HS-27A (cell line): ENCODE measurements around the gene ZSWIM1.

ENCODE experiments used
- DNase-seq: peaks from one replicate; pipeline ENCODE4 v3.0.0-alpha.2; 2012; ENCODE audit warnings: low read depth, missing footprints

The ZSWIM1 gene

DNA sequence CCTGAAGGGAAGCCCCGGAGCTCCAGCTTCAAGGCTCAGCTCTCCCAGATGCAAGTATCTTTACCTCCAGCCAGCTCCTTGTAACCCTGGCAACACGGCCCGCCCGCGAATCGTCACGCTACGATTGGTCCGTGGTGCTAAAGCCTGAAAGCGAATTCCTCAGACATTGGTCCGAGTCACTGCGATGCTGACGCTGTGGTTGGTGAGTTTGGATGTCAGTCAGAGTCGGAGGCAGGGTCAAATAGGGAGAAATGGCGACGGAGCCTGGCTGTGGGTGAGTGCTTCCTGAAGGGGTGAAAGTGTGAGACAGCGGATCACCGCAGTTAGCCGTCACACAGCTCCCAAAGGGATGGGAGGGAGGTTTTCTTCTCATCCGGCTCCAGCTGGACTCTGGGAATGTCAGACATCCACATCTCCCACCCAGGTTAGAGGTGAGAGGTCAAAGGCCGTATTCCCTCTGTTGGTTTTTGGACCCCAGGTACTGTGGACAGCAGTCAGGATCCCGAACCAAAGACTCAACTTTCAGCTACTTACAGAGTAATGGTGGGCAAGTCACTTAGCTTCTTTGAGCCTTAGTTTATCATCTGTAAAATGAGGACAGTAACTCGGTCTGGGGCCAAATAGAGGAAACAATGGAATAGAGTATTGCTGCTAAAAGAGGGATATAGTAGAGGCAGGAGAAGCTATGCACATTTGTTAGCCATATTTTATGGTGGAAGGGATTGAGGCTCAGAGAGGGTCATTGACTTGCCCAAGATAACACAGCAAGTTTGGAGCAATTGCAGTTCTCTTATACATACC lies at the start of gene ZSWIM1:
TSS of gene ZSWIM1 (plus strand) at position 240 of the 801 bp plus-strand sequence. CDS start 1,366 bp downstream, outside the sequence.
- peak; percentile 98 for DNase-seq

DNA sequence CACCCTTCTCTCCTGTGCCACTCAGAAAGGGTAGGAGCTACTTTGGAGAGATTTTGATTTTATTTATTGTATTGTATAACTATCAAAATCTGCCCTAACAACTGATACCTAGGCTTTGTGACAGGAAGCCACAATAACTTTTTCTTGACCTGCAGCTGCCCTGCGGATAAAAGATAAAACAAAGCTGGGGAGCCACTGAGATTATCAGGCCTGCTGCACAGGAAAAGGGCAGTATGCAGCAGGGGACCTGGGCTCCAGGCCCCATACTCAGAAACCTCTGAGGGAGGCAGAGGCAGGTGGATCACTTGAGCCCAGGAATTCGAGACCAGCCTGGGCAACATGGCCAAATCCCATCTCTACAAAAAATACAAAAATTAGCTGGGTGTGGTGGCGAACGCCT lies 48.4 kb upstream of the ZSWIM1 start:
- DNase-seq, result no peak

DNA sequence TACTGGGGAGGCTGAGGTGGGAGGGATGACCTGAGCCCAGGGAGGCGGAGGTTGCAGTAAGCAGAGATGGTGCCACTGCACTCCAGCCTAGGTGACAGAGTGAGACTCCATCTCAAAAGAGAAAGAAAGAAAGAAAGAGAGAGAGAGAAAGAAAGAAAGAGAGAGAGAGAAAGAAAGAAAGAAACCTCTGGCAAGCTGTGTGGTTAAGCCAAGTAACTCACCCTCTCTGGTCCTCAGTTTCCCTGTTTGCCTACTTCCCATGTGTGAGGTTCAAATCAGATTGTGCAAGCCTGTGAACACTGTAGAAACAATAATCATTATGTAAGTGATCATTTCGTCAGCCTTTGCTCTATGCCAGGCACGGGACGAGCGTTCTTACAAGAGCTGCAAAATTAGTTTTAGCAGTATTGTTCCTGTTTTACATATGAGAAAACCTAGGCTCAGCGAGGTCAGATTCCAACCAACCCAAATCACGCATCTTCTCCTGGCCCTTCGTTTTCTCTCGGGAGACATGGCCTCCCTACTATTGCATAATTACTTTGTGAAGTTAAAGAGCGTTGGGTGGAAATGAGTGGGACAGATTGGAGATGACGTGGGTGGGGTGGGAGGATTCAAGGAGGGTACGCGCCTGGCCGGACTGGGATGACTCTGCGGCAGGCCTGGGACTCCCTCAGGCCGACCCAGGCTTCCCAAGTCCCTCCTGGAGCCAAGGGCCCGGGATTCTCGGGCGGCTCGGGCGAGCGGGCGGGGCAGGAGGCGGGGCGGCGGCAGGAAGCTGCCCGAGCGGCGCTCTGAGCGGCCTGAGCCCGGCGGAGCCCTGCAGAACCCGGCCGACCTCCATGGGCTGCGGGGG lies 47.8 kb upstream of the ZSWIM1 start, which contains the start of gene SNX21:
TSS of gene SNX21 (plus strand) at position 770 of the 853 bp plus-strand sequence. CDS start 121 bp downstream, outside the sequence.
- DNase-seq, result peak; percentile 70

- DNase-seq, result peak; percentile 47
Observed at GRCh38 chr20:45833883-45834796, 46.9 kb upstream of the ZSWIM1 start.

- no peak for DNase-seq
Observed at GRCh38 chr20:45834797-45835161, 46.2 kb upstream of the ZSWIM1 start.

GRCh38 chr20:45835329-45835765 lies 45.7 kb upstream of the ZSWIM1 start:
- no peak for DNase-seq

DNA sequence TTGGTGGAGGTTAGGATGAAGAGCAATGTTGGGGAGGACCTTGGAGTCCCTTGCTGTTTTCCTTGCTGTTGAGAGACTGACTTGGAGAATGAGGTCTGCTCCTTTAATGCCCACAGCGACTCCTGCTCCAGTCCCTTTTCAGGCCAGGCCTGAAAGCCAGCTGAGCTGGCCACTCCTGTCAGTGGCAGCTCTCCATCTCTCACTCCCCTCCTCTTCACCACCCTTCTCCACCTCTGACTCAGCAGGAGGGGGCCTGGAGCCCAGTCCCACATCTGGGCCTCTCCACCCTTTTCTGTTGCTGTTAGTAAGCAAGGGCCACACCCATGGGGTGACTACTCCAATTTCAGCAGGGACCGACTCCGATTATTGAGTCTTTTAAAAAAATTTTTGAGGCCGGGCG lies 45.2 kb upstream of the ZSWIM1 start:
- DNase-seq, result peak; percentile 79

DNA sequence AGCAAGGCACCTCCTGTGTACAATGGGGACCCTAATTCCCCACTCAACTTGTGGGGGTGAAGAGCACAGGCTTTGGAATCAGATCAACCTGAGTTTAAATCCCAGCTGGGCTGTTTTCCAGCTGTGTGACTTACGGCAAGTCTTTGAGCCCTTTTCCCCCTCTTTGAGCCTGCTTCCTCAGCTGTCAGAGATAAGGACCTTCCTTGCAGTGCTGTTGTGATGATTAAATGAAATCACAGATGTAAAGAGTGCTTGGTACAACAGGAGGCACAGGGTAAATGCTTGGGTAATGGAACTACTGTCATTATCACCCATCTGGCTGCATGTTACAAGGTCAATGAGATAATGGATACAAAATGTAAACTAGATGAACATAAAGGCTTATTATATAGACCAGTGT lies 44.2 kb upstream of the ZSWIM1 start:
- no peak for DNase-seq

DNA sequence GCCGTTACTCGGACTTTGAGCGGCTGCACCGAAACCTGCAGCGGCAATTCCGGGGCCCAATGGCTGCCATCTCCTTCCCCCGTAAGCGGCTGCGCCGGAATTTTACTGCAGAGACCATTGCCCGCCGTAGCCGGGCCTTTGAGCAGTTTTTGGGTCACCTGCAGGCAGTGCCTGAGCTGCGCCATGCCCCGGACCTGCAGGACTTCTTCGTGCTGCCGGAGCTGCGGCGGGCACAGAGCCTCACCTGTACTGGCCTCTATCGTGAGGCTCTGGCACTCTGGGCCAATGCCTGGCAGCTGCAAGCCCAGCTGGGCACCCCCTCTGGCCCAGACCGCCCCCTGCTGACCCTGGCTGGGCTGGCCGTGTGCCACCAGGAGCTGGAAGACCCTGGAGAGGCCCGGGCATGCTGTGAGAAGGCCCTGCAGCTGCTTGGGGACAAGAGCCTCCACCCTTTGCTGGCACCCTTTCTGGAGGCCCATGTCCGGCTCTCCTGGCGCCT lies 40.3 kb upstream of the ZSWIM1 start:
- DNase-seq, result no peak

DNA sequence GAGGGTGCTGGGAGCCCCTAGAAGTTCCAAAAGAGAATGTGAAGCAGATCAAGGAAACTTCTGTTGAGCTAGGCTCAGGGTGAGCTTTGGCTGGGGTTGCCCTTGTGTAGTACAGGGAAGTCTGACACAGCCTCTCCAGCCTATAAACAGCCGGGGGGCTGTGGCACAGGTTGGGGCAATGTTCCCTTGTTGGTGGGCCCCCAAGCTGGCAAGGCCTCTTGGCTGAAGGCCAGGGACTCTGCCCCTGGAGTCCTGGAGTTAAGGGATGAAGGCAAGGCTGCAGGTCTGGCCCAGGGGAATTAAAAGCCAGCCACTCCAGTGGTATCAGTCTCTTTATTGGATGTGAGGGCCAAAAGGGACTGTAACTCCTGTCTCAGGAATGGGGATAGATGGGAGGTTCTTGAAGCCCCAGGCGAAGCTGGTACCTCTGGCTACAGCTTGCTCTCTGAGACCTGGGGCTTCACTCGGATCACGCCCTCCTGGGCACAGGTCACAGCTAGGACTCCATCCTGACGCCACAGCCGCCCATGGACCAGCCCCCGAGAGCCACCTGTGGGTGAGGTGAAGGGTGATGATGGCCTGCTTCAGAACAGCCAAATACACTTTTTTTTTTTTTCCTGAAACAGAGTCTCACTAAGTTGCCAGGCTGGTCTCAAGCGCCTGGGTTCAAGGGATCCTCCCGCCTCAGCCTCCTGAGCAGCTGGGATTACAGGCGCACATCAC lies 39.5 kb upstream of the ZSWIM1 start:
- no peak for DNase-seq

- no peak for DNase-seq
Observed at GRCh38 chr20:45842169-45842812, 38.7 kb upstream of the ZSWIM1 start.

DNA sequence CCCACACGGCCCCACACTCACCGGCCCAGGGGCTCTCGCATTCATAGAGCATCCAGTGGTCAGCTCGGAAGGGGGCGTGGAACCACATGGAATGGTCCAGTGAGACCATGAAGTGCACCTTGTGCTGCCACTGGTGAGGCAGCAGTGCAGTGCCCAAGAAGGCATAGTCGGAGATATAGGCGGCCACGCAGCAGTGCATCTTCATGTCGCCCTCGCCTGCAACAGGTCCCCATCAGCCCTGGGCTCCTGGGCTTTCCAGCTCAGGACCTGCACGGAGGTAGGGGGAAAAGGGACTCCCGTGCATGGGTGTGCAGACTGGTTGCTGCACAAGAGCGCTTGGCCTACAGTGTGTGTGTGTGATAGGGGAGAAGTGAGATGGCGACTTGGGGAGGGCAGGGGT lies 37.5 kb upstream of the ZSWIM1 start:
- DNase-seq, result no peak

- no peak for DNase-seq
Observed at GRCh38 chr20:45845452-45845851, 35.6 kb upstream of the ZSWIM1 start.

GRCh38 chr20:45848421-45848820 lies 32.6 kb upstream of the ZSWIM1 start:
- DNase-seq, result no peak

GRCh38 chr20:45848969-45849582 lies 32.0 kb upstream of the ZSWIM1 start:
- DNase-seq, result no peak

DNA sequence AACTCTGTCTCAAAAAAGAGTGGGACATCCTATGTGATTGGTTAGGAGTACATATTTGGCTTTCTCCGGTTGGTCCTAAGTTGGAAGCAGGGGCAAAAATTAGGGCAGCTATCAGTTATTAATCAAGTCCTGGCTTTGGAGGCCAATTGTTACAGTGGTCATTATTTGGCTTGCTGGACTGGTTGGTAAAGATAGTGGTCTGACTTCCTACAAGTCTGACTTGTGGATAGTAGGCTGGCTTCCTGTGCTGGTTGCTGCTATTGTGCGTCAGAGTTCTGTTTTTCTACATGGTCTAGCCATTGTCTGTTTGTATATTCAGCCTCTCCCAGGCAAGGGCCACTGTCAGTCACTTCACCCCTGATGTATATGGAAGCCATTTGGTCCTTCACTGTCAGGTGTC lies 30.8 kb upstream of the ZSWIM1 start:
- no peak for DNase-seq

DNA sequence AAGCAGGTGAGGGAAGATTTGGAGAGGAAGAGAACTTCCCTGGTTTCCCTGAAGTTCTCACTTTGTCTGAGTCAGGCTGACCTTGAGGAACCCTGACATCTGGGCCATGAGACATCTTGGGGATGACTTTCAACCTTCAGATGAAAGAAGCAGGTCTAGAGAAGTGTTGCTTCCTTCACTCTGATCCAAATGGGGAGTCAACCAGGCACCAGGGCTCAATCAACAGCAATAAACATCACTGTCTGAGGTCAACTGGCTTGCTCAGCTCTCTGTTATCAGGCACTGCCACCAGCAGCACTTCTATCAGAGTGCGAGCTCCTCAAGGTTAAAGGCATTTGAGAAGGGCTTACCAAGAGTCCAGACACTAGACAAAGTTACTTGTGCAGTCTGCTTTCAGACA lies 30.1 kb upstream of the ZSWIM1 start:
- DNase-seq, result no peak

GRCh38 chr20:45851501-45851900 lies 29.5 kb upstream of the ZSWIM1 start:
- no peak for DNase-seq

GRCh38 chr20:45852326-45852725 lies 28.7 kb upstream of the ZSWIM1 start:
- no peak for DNase-seq

DNA sequence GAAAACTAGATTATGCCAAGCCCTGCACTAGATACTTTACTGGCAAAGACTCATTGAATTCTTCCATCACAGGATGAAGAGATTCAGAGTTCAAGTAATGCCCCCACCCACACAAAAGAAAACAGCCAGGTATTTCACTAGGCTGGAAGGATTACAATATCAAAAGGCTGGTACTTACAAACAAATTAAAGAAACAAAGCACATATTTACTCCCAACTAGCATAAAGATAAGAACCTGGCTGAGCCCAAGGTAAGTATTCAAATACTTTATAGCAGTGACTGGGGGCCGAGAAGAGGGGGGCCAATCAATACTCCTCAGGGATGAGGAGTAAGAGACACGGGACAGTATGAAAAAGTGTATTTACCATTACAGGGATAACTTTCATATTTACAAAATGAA lies 27.5 kb upstream of the ZSWIM1 start:
- DNase-seq, result no peak
